Caco-2 (cell line): Measurements from ENCODE around the gene UBE2J2. TPM values are rescaled to one million over a fixed set of nuclear protein-coding genes. Genes with fewer than 3 reads are reported as not detected.
A peak's percentile ranks its signal among the peaks of the same experiment; 100 is the strongest.

Experiments
- BruUV-seq: library from RNA; stranded (reverse); fragments of 400-500 nt; replicated peaks from 2 replicates; lab custom pipeline; 2021; lab: Mats Ljungman, UMichigan
- CTCF ChIA-PET: fragments of 300-600 bp; sonication (Branson Sonifier 250); formaldehyde crosslinking; loops from one replicate; lab custom pipeline; 2022; ENCODE audit warnings: antibody characterized with exemption; lab: Charles Lee
- POLR2A ChIA-PET: fragments of 300-600 bp; sonication (Branson Sonifier 250); formaldehyde crosslinking; loops from one replicate; lab custom pipeline; 2022; ENCODE audit warnings: antibody characterized with exemption; lab: Charles Lee
- DNase-seq, 2 experiments: peaks; one replicate each; pipeline versions ENCODE4 v3.0.0 to v3.0.0-alpha.2; 2020 to 2022
- H3K27me3 ChIP-seq: replicated peaks from 2 replicates; pipeline ENCODE4 v1.6.0; 2011; ENCODE audit warnings: low read length; ENCODE audit not compliant: control insufficient read depth, insufficient read depth
- H3K36me3 ChIP-seq: 2 replicates; pipeline ENCODE4 v1.5.1; 2011; ENCODE audit warnings: low read length; ENCODE audit not compliant: control insufficient read depth, insufficient read depth
- H3K4me1 ChIP-seq: fragments of 250-450 bp; sonication (Bioruptor Pico); 2 replicates; pipeline ENCODE4 v1.5.1; 2020; ENCODE audit warnings: mild to moderate bottlenecking
- H3K4me3 ChIP-seq: 2 replicates; pipeline ENCODE4 v1.5.1; 2011; ENCODE audit warnings: low read depth, mild to moderate bottlenecking, control low read depth, low read length
- H3K9me3 ChIP-seq: fragments of 250-450 bp; sonication (Bioruptor Pico); 2 replicates; pipeline ENCODE4 v1.5.1; 2020; ENCODE audit warnings: mild to moderate bottlenecking, moderate library complexity
- H3K27ac Mint-ChIP-seq: one replicate; pipeline ENCODE4 v1.8.0; 2022; ENCODE audit warnings: mixed read lengths; ENCODE audit not compliant: unreplicated experiment
- H3K27me3 Mint-ChIP-seq: one replicate; pipeline ENCODE4 v1.8.0; 2022; ENCODE audit warnings: mixed read lengths; ENCODE audit not compliant: insufficient read depth, unreplicated experiment
- H3K36me3 Mint-ChIP-seq: one replicate; pipeline ENCODE4 v1.8.0; 2022; ENCODE audit warnings: mild to moderate bottlenecking, mixed read lengths; ENCODE audit not compliant: insufficient read depth, unreplicated experiment
- H3K4me1 Mint-ChIP-seq: one replicate; pipeline ENCODE4 v1.8.0; 2022; ENCODE audit warnings: low read depth, mixed read lengths; ENCODE audit not compliant: unreplicated experiment
- H3K4me3 Mint-ChIP-seq: one replicate; pipeline ENCODE4 v1.8.0; 2022; ENCODE audit warnings: mild to moderate bottlenecking, moderate library complexity, mixed read lengths; ENCODE audit not compliant: unreplicated experiment
- H3K9me3 Mint-ChIP-seq: one replicate; pipeline ENCODE4 v1.8.0; 2022; ENCODE audit warnings: mixed read lengths; ENCODE audit not compliant: unreplicated experiment
- CTCF ChIP-seq, 2 experiments: fragments of 200-600 bp in 1 of 2; IDR thresholded peaks; 1 replicate in 1 of 2; 2 replicates in 1 of 2; pipeline versions ENCODE4 v1.5.1 to v1.8.0; 2011 to 2022; ENCODE audit warnings: antibody characterized with exemption in 1 of 2, control low read depth in 1 of 2, inconsistent platforms in 1 of 2, low read depth in 1 of 2, low read length in 1 of 2, mild to moderate bottlenecking in 1 of 2, moderate library complexity in 1 of 2; ENCODE audit not compliant: insufficient read depth in 1 of 2, severe bottlenecking in 1 of 2, unreplicated experiment in 1 of 2
- intact Hi-C: fragments of 100-400 bp; cut with micrococcal nuclease; formaldehyde crosslinking; loops from one replicate; pipeline ENCODE4 v1.10.0; 2022; ENCODE audit not compliant: unreplicated experiment
- total RNA-seq: library from RNA; stranded (reverse); gene quantifications from 2 replicates; pipeline ENCODE4 v1.2.3, GENCODE V29; 2022

The UBE2J2 gene
- total RNA-seq, 1 experiment from 2014 or later, result 57.2 TPM

- no peaks in the 10 kb centered on the region for H3K27me3 Mint-ChIP-seq
- no peaks in the 10 kb centered on the region for H3K9me3 ChIP-seq
- no peaks in the 10 kb centered on the region for H3K9me3 Mint-ChIP-seq
- no peaks in the 10 kb centered on the region for H3K36me3 ChIP-seq
- CTCF ChIA-PET, result no interaction called here
- peaks cover 7% of the 10 kb centered on the region for H3K4me1 Mint-ChIP-seq
- H3K27ac Mint-ChIP-seq, result no peak overlapping the region
- POLR2A ChIA-PET, result no interaction called here
- no TSS peak for BruUV-seq
- intact Hi-C loops, result no loop called here
- 0 out of 2 replicates have a peak, but pooled peaks cover 5% of the 10 kb centered on the region for H3K4me1 ChIP-seq
- DNase-seq, result no peak
- TF ChIP-seq CTCF (IDR thresholded peaks at IDR 0.05; ENCODE audit: insufficient read depth in 1 of 2, low read depth in 1 of 2, low read length in 1 of 2, severe bottlenecking in 1 of 2, unreplicated experiment in 1 of 2), result no peak
- no peaks in the 10 kb centered on the region for H3K27me3 ChIP-seq
- no peak overlapping the region for H3K4me3 ChIP-seq
- H3K36me3 Mint-ChIP-seq, result peaks cover 51% of the 10 kb centered on the region
- H3K4me3 Mint-ChIP-seq, result no peak overlapping the region
Observed at GRCh38 chr1:1321477-1321876, 47.8 kb upstream of the UBE2J2 start.

- BruUV-seq, result no TSS peak
- no peak overlapping the region for H3K4me3 Mint-ChIP-seq
- intact Hi-C loops, result no loop called here
- H3K27me3 Mint-ChIP-seq, result no peaks in the 10 kb centered on the region
- H3K27ac Mint-ChIP-seq, result no peak overlapping the region
- H3K9me3 Mint-ChIP-seq, result no peaks in the 10 kb centered on the region
- POLR2A ChIA-PET, result no interaction called here
- CTCF ChIA-PET, result no interaction called here
- peaks cover 56% of the 10 kb centered on the region for H3K36me3 Mint-ChIP-seq
- H3K4me1 Mint-ChIP-seq, result peaks cover 7% of the 10 kb centered on the region
- no peak for TF ChIP-seq CTCF (IDR thresholded peaks at IDR 0.05; ENCODE audit: insufficient read depth in 1 of 2, low read depth in 1 of 2, low read length in 1 of 2, severe bottlenecking in 1 of 2, unreplicated experiment in 1 of 2)
- H3K9me3 ChIP-seq, result no peaks in the 10 kb centered on the region
- H3K36me3 ChIP-seq, result no peaks in the 10 kb centered on the region
- no peak overlapping the region for H3K4me3 ChIP-seq
- no peaks in the 10 kb centered on the region for H3K27me3 ChIP-seq
- DNase-seq, result no peak
- 0 out of 2 replicates have a peak, but pooled peaks cover 5% of the 10 kb centered on the region for H3K4me1 ChIP-seq
Observed at GRCh38 chr1:1320666-1321448, 47.2 kb upstream of the UBE2J2 start.

- Mint-ChIP-seq H3K4me3 (no peak overlapping the region), H3K9me3 (no peaks in the 10 kb centered on the region), H3K4me1 (peaks cover 13% of the 10 kb centered on the region), H3K27ac (peak overlapping the region; percentile 45), H3K36me3 (peaks cover 68% of the 10 kb centered on the region), H3K27me3 (no peaks in the 10 kb centered on the region)
- Histone ChIP-seq H3K36me3 (no peaks in the 10 kb centered on the region; the same call in 1 of the 2 replicates), H3K9me3 (no peaks in the 10 kb centered on the region), H3K27me3 (no peaks in the 10 kb centered on the region), H3K4me3 (no peak overlapping the region), H3K4me1 (no peaks in the 10 kb centered on the region)
- ChIA-PET CTCF (no interaction called here), POLR2A (no interaction called here)
- no peak for DNase-seq
- intact Hi-C loops, result no loop called here
- no peak for TF ChIP-seq CTCF (IDR thresholded peaks at IDR 0.05; ENCODE audit: insufficient read depth in 1 of 2, low read depth in 1 of 2, low read length in 1 of 2, severe bottlenecking in 1 of 2, unreplicated experiment in 1 of 2)
- no TSS peak for BruUV-seq
Observed at GRCh38 chr1:1319646-1319941, 45.9 kb upstream of the UBE2J2 start.
